Activated T-helper 17 cell treated with anti-CD3 and anti-CD28 coated beads, Interleukin-2, amount 50 U/mL, for 72 hours (primary cell): ENCODE data around the gene KIF3A. TPM values are rescaled to one million over a fixed set of nuclear protein-coding genes. Genes with fewer than 3 reads are reported as not detected.

ENCODE experiments used
- ATAC-seq: fragments of 150-1000 bp; cut with Tn5 transposase; replicated peaks from 2 replicates; pipeline ENCODE4 v1.10.0; 2021; ENCODE audit warnings: mild to moderate bottlenecking, moderate library complexity
- H3K27ac Mint-ChIP-seq: one replicate; pipeline ENCODE4 v1.8.0; 2022; ENCODE audit warnings: mixed read lengths
- H3K27me3 Mint-ChIP-seq: one replicate; pipeline ENCODE4 v1.8.0; 2022; ENCODE audit warnings: mixed read lengths
- H3K36me3 Mint-ChIP-seq: one replicate; pipeline ENCODE4 v1.8.0; 2022; ENCODE audit warnings: low read depth, mild to moderate bottlenecking, mixed read lengths
- H3K4me1 Mint-ChIP-seq: one replicate; pipeline ENCODE4 v1.8.0; 2022; ENCODE audit warnings: mixed read lengths
- H3K4me3 Mint-ChIP-seq: one replicate; pipeline ENCODE4 v1.8.0; 2022; ENCODE audit warnings: mild to moderate bottlenecking, mixed read lengths
- H3K9me3 Mint-ChIP-seq: one replicate; pipeline ENCODE4 v1.8.0; 2022; ENCODE audit warnings: mixed read lengths
- total RNA-seq, 2 donors: library from RNA; stranded (reverse); gene quantifications; one replicate each; pipeline ENCODE4 v1.2.3, GENCODE V29; 2022

KIF3A gene
- total RNA-seq, 2 donors from 2014 or later: 8.3 to 13.9 TPM

GRCh38 chr5:132664696-132665209 is 72.6 kb downstream of the KIF3A start:
- peak overlapping the region; percentile 68 for H3K27ac Mint-ChIP-seq
- no peak for ATAC-seq
- peaks cover 19% of the 10 kb centered on the region for H3K4me1 Mint-ChIP-seq
- peaks cover 6% of the 10 kb centered on the region for H3K27me3 Mint-ChIP-seq
- no peaks in the 10 kb centered on the region for H3K36me3 Mint-ChIP-seq
- no peaks in the 10 kb centered on the region for H3K9me3 Mint-ChIP-seq
- H3K4me3 Mint-ChIP-seq: peak overlapping the region; percentile 69

GRCh38 chr5:132663771-132664695 is 73.3 kb downstream of the KIF3A start:
- H3K36me3 Mint-ChIP-seq: no peaks in the 10 kb centered on the region
- peaks cover 6% of the 10 kb centered on the region for H3K27me3 Mint-ChIP-seq
- ATAC-seq: peak; percentile 42
- peaks cover 19% of the 10 kb centered on the region for H3K4me1 Mint-ChIP-seq
- H3K4me3 Mint-ChIP-seq: peak overlapping the region; percentile 69
- H3K27ac Mint-ChIP-seq: peak overlapping the region; percentile 68
- no peaks in the 10 kb centered on the region for H3K9me3 Mint-ChIP-seq

GRCh38 chr5:132662925-132663770 is 74.2 kb downstream of the KIF3A start:
- Mint-ChIP-seq H3K27me3 (peaks cover 7% of the 10 kb centered on the region), H3K4me1 (peaks cover 21% of the 10 kb centered on the region), H3K36me3 (no peaks in the 10 kb centered on the region), H3K9me3 (no peaks in the 10 kb centered on the region), H3K27ac (peak overlapping the region; percentile 68), H3K4me3 (peak overlapping the region; percentile 69)
- ATAC-seq: peak; percentile 82

GRCh38 chr5:132662004-132662401 is 75.3 kb downstream of the KIF3A start:
- Mint-ChIP-seq H3K27me3 (peaks cover 4% of the 10 kb centered on the region), H3K4me3 (no peak overlapping the region), H3K27ac (no peak overlapping the region), H3K4me1 (peaks cover 19% of the 10 kb centered on the region), H3K9me3 (no peaks in the 10 kb centered on the region), H3K36me3 (no peaks in the 10 kb centered on the region)
- ATAC-seq: no peak

- no peaks in the 10 kb centered on the region for H3K9me3 Mint-ChIP-seq
- ATAC-seq: no peak
- H3K4me1 Mint-ChIP-seq: peaks cover 18% of the 10 kb centered on the region
- no peak overlapping the region for H3K4me3 Mint-ChIP-seq
- H3K27ac Mint-ChIP-seq: no peak overlapping the region
- H3K27me3 Mint-ChIP-seq: peaks cover 8% of the 10 kb centered on the region
- H3K36me3 Mint-ChIP-seq: no peaks in the 10 kb centered on the region
Measured at GRCh38 chr5:132661231-132662003, 75.9 kb downstream of the KIF3A start.

- H3K27me3 Mint-ChIP-seq: peaks cover 10% of the 10 kb centered on the region
Measured at GRCh38 chr5:132659598-132660493, 77.5 kb downstream of the KIF3A start.

GRCh38 chr5:132658381-132659302 is 78.7 kb downstream of the KIF3A start:
- Mint-ChIP-seq H3K36me3 (no peaks in the 10 kb centered on the region), H3K4me3 (peak overlapping the region; percentile 56), H3K27me3 (peaks cover 19% of the 10 kb centered on the region), H3K9me3 (no peaks in the 10 kb centered on the region), H3K27ac (no peak overlapping the region), H3K4me1 (peaks cover 13% of the 10 kb centered on the region)
- ATAC-seq: no peak

More at GRCh38 chr5:132659598-132660493, 77.5 kb downstream of the KIF3A start:
- no peaks in the 10 kb centered on the region for H3K9me3 Mint-ChIP-seq
- peak overlapping the region; percentile 4 for H3K4me3 Mint-ChIP-seq
- no peak overlapping the region for H3K27ac Mint-ChIP-seq
- H3K36me3 Mint-ChIP-seq: no peaks in the 10 kb centered on the region
- H3K4me1 Mint-ChIP-seq: peaks cover 18% of the 10 kb centered on the region
- no peak for ATAC-seq

GRCh38 chr5:132657676-132658380 is 79.5 kb downstream of the KIF3A start, which contains the start of gene IL13:
TSS of gene IL13 (plus strand) at chr5:132658173. CDS start at chr5:132658187, 14 bp downstream.
- H3K27ac Mint-ChIP-seq: no peak within 1 kb of the TSS
- H3K9me3 Mint-ChIP-seq: no peaks in the 10 kb centered on the region
- peaks cover 6% of the 10 kb centered on the region for H3K4me1 Mint-ChIP-seq
- ATAC-seq: peak; percentile 46
- no peaks in the 10 kb centered on the region for H3K36me3 Mint-ChIP-seq
- peak within 1 kb of the TSS; percentile 56 for H3K4me3 Mint-ChIP-seq
- H3K27me3 Mint-ChIP-seq: peaks cover 22% of the 10 kb centered on the region

- Mint-ChIP-seq H3K4me1 (peaks cover 5% of the 10 kb centered on the region), H3K9me3 (no peaks in the 10 kb centered on the region), H3K27ac (no peak overlapping the region), H3K4me3 (peak overlapping the region; percentile 56), H3K36me3 (no peaks in the 10 kb centered on the region), H3K27me3 (peaks cover 22% of the 10 kb centered on the region)
- no peak for ATAC-seq
Measured at GRCh38 chr5:132656774-132657355, 80.5 kb downstream of the KIF3A start.

GRCh38 chr5:132655821-132656773 is 81.2 kb downstream of the KIF3A start:
- Mint-ChIP-seq H3K9me3 (no peaks in the 10 kb centered on the region), H3K4me3 (peak overlapping the region; percentile 56), H3K27me3 (peaks cover 22% of the 10 kb centered on the region), H3K36me3 (no peaks in the 10 kb centered on the region), H3K27ac (no peak overlapping the region), H3K4me1 (peaks cover 5% of the 10 kb centered on the region)
- peak; percentile 54 for ATAC-seq

GRCh38 chr5:132653716-132654115 is 83.6 kb downstream of the KIF3A start:
- no peak for ATAC-seq
- Mint-ChIP-seq H3K27me3 (peaks cover 22% of the 10 kb centered on the region), H3K27ac (no peak overlapping the region), H3K9me3 (no peaks in the 10 kb centered on the region), H3K4me1 (peaks cover 5% of the 10 kb centered on the region), H3K36me3 (no peaks in the 10 kb centered on the region), H3K4me3 (no peak overlapping the region)
